OCI-LY7 (cell line): ENCODE results near the gene PURA. TPM values are rescaled to one million over a fixed set of nuclear protein-coding genes. Genes with fewer than 3 reads are reported as not detected.

ENCODE experiments used
- BruUV-seq: library from RNA; stranded (reverse); fragments of 400-500 nt; replicated peaks from 2 replicates; lab custom pipeline; 2021; lab: Mats Ljungman, UMichigan
- CTCF ChIA-PET: fragments of 300-600 bp; sonication (Branson Sonifier 250); formaldehyde crosslinking; loops from one replicate; lab custom pipeline; 2022; ENCODE audit warnings: antibody characterized with exemption; ENCODE audit not compliant: unreplicated experiment; lab: Charles Lee
- POLR2A ChIA-PET: fragments of 300-600 bp; sonication (Branson Sonifier 250); formaldehyde crosslinking; loops from one replicate; lab custom pipeline; 2022; ENCODE audit warnings: antibody characterized with exemption; lab: Charles Lee
- DNase-seq: peaks from one replicate; pipeline ENCODE4 v3.0.0-alpha.2; 2015; ENCODE audit warnings: low spot score
- H2AFZ ChIP-seq: fragments of 200-600 bp; sonication (generic), shearing (Covaris generic); 2 replicates; pipeline ENCODE4 v1.6.1; 2014; ENCODE audit warnings: mild to moderate bottlenecking, antibody characterized with exemption, low read length, moderate library complexity
- H3K27ac ChIP-seq: fragments of 200-600 bp; sonication (generic); 2 replicates; pipeline ENCODE4 v1.5.1; 2014; ENCODE audit warnings: mixed run types, low read depth, mild to moderate bottlenecking, moderate library complexity, low read length, inconsistent platforms; ENCODE audit not compliant: poor library complexity, severe bottlenecking
- H3K36me3 ChIP-seq: fragments of 200-600 bp; sonication (generic); 2 replicates; pipeline ENCODE4 v1.6.1; 2014; ENCODE audit warnings: mild to moderate bottlenecking, antibody characterized with exemption, low read length, moderate library complexity, mixed read lengths; ENCODE audit not compliant: insufficient read depth
- H3K4me1 ChIP-seq: fragments of 200-600 bp; sonication (generic); 2 replicates; pipeline ENCODE4 v1.5.1; 2014; ENCODE audit warnings: mild to moderate bottlenecking, low read length; ENCODE audit not compliant: insufficient read depth, poor library complexity, severe bottlenecking
- H3K4me2 ChIP-seq: fragments of 200-600 bp; sonication (generic); 2 replicates; pipeline ENCODE4 v1.6.1; 2014; ENCODE audit warnings: mild to moderate bottlenecking, low read length
- H3K4me3 ChIP-seq: fragments of 200-600 bp; sonication (generic); 2 replicates; pipeline ENCODE4 v1.5.1; 2014; ENCODE audit warnings: mild to moderate bottlenecking, low read depth, low read length; ENCODE audit not compliant: poor library complexity, severe bottlenecking
- H3K79me2 ChIP-seq: fragments of 200-600 bp; sonication (generic); 2 replicates; pipeline ENCODE4 v1.6.1; 2016; ENCODE audit warnings: low read depth, mild to moderate bottlenecking, low read length, moderate library complexity, mixed read lengths; ENCODE audit not compliant: insufficient read depth
- H3K9me2 ChIP-seq: fragments of 200-600 bp; sonication (generic); 2 replicates; pipeline ENCODE4 v1.6.1; 2016; ENCODE audit warnings: mild to moderate bottlenecking, low read length, mixed read lengths; ENCODE audit not compliant: insufficient read depth
- H3K9me3 ChIP-seq: fragments of 200-600 bp; sonication (generic); 2 replicates; pipeline ENCODE4 v1.6.1; 2014; ENCODE audit warnings: mild to moderate bottlenecking, mixed run types, low read length, mixed read lengths
- H4K20me1 ChIP-seq: fragments of 200-600 bp; sonication (generic); 2 replicates; pipeline ENCODE4 v1.6.1; 2014; ENCODE audit warnings: mild to moderate bottlenecking, antibody characterized with exemption, low read length, moderate library complexity, mixed read lengths; ENCODE audit not compliant: insufficient read depth
- CTCF ChIP-seq: fragments of 200-600 bp; sonication (generic); conservative IDR thresholded peaks from 2 replicates; pipeline ENCODE4 v1.5.1; 2014; ENCODE audit warnings: mild to moderate bottlenecking, antibody characterized with exemption, low read length, moderate library complexity, mixed read lengths
- EZH2phosphoT487 ChIP-seq: fragments of 200-600 bp; sonication (generic); IDR thresholded peaks from 2 replicates; pipeline ENCODE4 v1.6.1; 2018; ENCODE audit warnings: low read depth, borderline replicate concordance, mild to moderate bottlenecking, mixed run types, antibody characterized with exemption, low read length, moderate library complexity, mixed read lengths
- intact Hi-C: fragments of 100-400 bp; cut with micrococcal nuclease; formaldehyde crosslinking; loops from one replicate; pipeline ENCODE4 v1.10.0; 2022; ENCODE audit not compliant: unreplicated experiment
- total RNA-seq, 2 experiments: library from RNA; depleted of rRNA in 1 of 2; stranded (reverse); fragments of >200 nt in 1 of 2; shearing (Covaris generic) in 1 of 2; gene quantifications; 2 replicates each; pipeline ENCODE4 v1.2.3, GENCODE V29; 2014 to 2022

PURA gene
- total RNA-seq, 2 experiments from 2014 or later, result 19.0 to 19.7 TPM

GRCh38 chr5:140108093-140109017 is 5.6 kb upstream of the PURA start:
- ChIA-PET CTCF (interaction anchor here (0.6 kb wide), 2 partner anchors 106 to 321 kb away, joined by 3 read pairs; no protein-coding TSS in a partner anchor), POLR2A (interaction anchor here (0.6 to 1.1 kb wide), 6 partner anchors 19 to 602 kb away, joined by 3 to 5 read pairs (median 4); no protein-coding TSS in a partner anchor)
- Histone ChIP-seq H4K20me1 (peaks cover 16% of the 10 kb centered on the region), H3K9me3 (no peaks in the 10 kb centered on the region), H3K36me3 (no peaks in the 10 kb centered on the region), H3K4me3 (peak overlapping the region; percentile 96), H3K79me2 (peaks cover 51% of the 10 kb centered on the region), H3K9me2 (no peaks in the 10 kb centered on the region), H2AFZ (peak overlapping the region; percentile 69; the same call in 1 of the 2 replicates), H3K27ac (peak overlapping the region; percentile 78), H3K4me1 (peaks cover 52% of the 10 kb centered on the region), H3K4me2 (peak overlapping the region; percentile 95)
- intact Hi-C loops, result loop anchor here (5.0 kb wide), 3 partner anchors 36 to 294 kb away; partner anchors contain the start of genes ANKHD1 and HBEGF
- BruUV-seq, result no TSS peak
- no peak for TF ChIP-seq EZH2phosphoT487
- no peak for TF ChIP-seq CTCF
- peak; percentile 42 for DNase-seq

- intact Hi-C loops, result loop anchor here (5.0 kb wide), 3 partner anchors 37 to 293 kb away; partner anchors contain the start of genes ANKHD1 and HBEGF
- peak overlapping the region; percentile 96 for H3K4me3 ChIP-seq
Measured at GRCh38 chr5:140109018-140109758, 4.7 kb upstream of the PURA start.

More at GRCh38 chr5:140109018-140109758, 4.7 kb upstream of the PURA start:
- Histone ChIP-seq H3K4me2 (peak overlapping the region; percentile 95), H3K79me2 (peaks cover 53% of the 10 kb centered on the region), H3K9me3 (no peaks in the 10 kb centered on the region), H3K4me1 (peaks cover 52% of the 10 kb centered on the region), H3K27ac (no peak overlapping the region), H4K20me1 (peaks cover 16% of the 10 kb centered on the region), H2AFZ (no peak overlapping the region), H3K36me3 (no peaks in the 10 kb centered on the region), H3K9me2 (no peaks in the 10 kb centered on the region)
- CTCF ChIA-PET, result no interaction called here
- POLR2A ChIA-PET, result interaction anchor here (0.6 to 1.1 kb wide), 4 partner anchors 53 to 601 kb away, joined by 3 to 4 read pairs (median 4); no protein-coding TSS in a partner anchor
- BruUV-seq, result TSS peak; percentile 87
- DNase-seq, result no peak
- no peak for TF ChIP-seq EZH2phosphoT487
- no peak for TF ChIP-seq CTCF
